Islet precursor cell (in vitro differentiated cells): ENCODE results near the gene PSME3IP1.
"Not testable (repeated sequence)": the region's sequence is repeated elsewhere in the genome, so short reads cannot be mapped to it uniquely, and the experiment has no call there.

ENCODE experiments used
- DNase-seq: peaks from one replicate; pipeline ENCODE4 v3.0.0-alpha.2; 2018

The PSME3IP1 gene

GRCh38 chr16:57196286-57196685, 10.4 kb upstream of the PSME3IP1 start:
- DNase-seq = no peak

GRCh38 chr16:57194512-57194911, 8.7 kb upstream of the PSME3IP1 start:
- peak; percentile 66 for DNase-seq

- DNase-seq = no peak
Observed at GRCh38 chr16:57192720-57193486, 7.1 kb upstream of the PSME3IP1 start.

GRCh38 chr16:57192146-57192545, 6.3 kb upstream of the PSME3IP1 start:
- no peak for DNase-seq

- DNase-seq = no peak
Observed at GRCh38 chr16:57191056-57191571, 5.3 kb upstream of the PSME3IP1 start.

GRCh38 chr16:57190136-57190535, 4.3 kb upstream of the PSME3IP1 start:
- no peak for DNase-seq

GRCh38 chr16:57189527-57189926, 3.7 kb upstream of the PSME3IP1 start:
- DNase-seq = not testable (repeated sequence)

GRCh38 chr16:57188711-57189002, 2.8 kb upstream of the PSME3IP1 start:
- no peak for DNase-seq

GRCh38 chr16:57187902-57188710, 2.3 kb upstream of the PSME3IP1 start:
- DNase-seq = not testable (repeated sequence)

GRCh38 chr16:57186872-57187854, 1.3 kb upstream of the PSME3IP1 start:
- DNase-seq = peak; percentile 65

GRCh38 chr16:57185446-57185944, 344 bp downstream of the PSME3IP1 start:
- peak; percentile 54 for DNase-seq

- no peak for DNase-seq
Observed at GRCh38 chr16:57184887-57185445, 873 bp downstream of the PSME3IP1 start.

- no peak for DNase-seq
Observed at GRCh38 chr16:57184113-57184512, 1.7 kb downstream of the PSME3IP1 start.

GRCh38 chr16:57179215-57179828, 6.5 kb downstream of the PSME3IP1 start:
- DNase-seq = no peak

- no peak for DNase-seq
Observed at GRCh38 chr16:57178793-57179212, 7.0 kb downstream of the PSME3IP1 start.

- DNase-seq = no peak
Observed at GRCh38 chr16:57178196-57178595, 7.6 kb downstream of the PSME3IP1 start.

GRCh38 chr16:57175896-57176295, 9.9 kb downstream of the PSME3IP1 start:
- DNase-seq = no peak

GRCh38 chr16:57172721-57173290, 13.0 kb downstream of the PSME3IP1 start:
- DNase-seq = no peak

GRCh38 chr16:57169327-57169726, 16.5 kb downstream of the PSME3IP1 start:
- DNase-seq = no peak

GRCh38 chr16:57167953-57168352, 17.9 kb downstream of the PSME3IP1 start:
- DNase-seq = no peak

GRCh38 chr16:57167538-57167937, 18.3 kb downstream of the PSME3IP1 start:
- DNase-seq = no peak
